GM12874 (cell line): ENCODE data around the gene MYO1F.

Source experiments
- CTCF ChIP-seq: IDR thresholded peaks from 2 replicates; pipeline ENCODE4 v1.5.1; 2011; ENCODE audit warnings: low read depth, mild to moderate bottlenecking, control low read depth, low read length, moderate library complexity; ENCODE audit not compliant: insufficient read depth

Gene MYO1F

GRCh38 chr19:8550070-8550469 lies 27.2 kb downstream of the MYO1F start:
- TF ChIP-seq CTCF: no peak

DNA sequence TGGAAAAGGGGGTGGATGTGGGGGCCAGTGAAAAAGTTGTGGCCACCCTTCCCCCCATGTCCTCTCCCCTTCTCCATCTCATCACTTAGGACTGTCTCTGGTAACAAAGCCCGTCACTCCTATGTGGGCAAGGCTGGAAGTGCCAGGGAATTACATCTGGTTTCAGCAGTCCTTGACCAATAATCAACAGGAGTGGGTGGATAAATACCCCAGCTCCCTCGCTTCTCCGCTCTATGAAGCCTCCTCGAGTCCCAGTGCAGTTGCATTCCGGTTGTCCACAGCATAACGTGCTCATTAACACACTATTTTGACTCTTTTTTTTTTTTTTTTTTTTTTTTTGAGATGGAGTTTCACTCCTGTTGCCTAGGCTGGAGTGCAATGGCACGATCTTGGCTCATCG lies 31.5 kb downstream of the MYO1F start:
- TF ChIP-seq CTCF: no peak

DNA sequence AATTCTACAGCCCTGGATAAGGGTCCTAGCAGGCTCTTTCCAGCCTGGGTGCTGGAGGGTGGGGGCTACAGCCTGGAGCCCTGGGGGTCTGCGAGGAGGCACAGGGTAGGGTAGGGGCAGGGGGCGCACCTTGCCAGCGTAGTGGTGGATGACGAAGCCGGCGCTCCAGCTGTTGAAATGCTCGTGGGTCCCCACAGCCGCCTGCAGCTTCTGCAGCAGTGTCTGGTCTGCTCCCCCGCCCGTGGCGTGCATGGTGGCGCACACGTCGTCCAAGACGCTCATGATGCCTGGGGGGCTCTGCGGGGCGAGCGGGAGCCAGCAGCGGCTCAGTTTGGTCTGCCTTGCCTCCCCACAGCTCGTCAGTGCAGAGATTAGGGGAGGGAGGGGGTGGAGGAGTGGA lies 33.1 kb downstream of the MYO1F start:
- no peak for TF ChIP-seq CTCF

GRCh38 chr19:8539621-8540149 lies 37.6 kb downstream of the MYO1F start:
- TF ChIP-seq CTCF: no peak

GRCh38 chr19:8537099-8537498 lies 40.1 kb downstream of the MYO1F start:
- no peak for TF ChIP-seq CTCF

- TF ChIP-seq CTCF: no peak
Observed at GRCh38 chr19:8536282-8536681, 41.0 kb downstream of the MYO1F start.

GRCh38 chr19:8532225-8532624 lies 45.0 kb downstream of the MYO1F start:
- no peak for TF ChIP-seq CTCF
